Karpas-422 (cell line): ENCODE results near the gene C10orf143. TPM values are rescaled to one million over a fixed set of nuclear protein-coding genes. Genes with fewer than 3 reads are reported as not detected.

ENCODE experiments used
- total RNA-seq: library from RNA; depleted of rRNA; stranded (reverse); fragments of >200 nt; shearing (Covaris generic); gene quantifications from 2 replicates; pipeline ENCODE4 v1.2.3, GENCODE V29; 2014; ENCODE audit warnings: low replicate concordance; rRNA removed

Gene C10orf143
- total RNA-seq, 1 experiment from 2014 or later: 0.75 TPM

Other genes starting within 250 kb of the C10orf143 start
- gene EBF3, start 146.6 kb downstream of the C10orf143 start, total RNA-seq: not detected in 2 replicates
- gene GLRX3, start 25.6 kb upstream of the C10orf143 start, total RNA-seq: 86.8 and 90.2 TPM in 2 replicates